ENCODE measurements around the gene SEMA3B. TPM values are rescaled to one million over a fixed set of nuclear protein-coding genes. Genes with fewer than 3 reads are reported as not detected.

The SEMA3B gene
- total RNA-seq, 1 experiment from 2014 or later, result 0.85 TPM

Small RNA genes within 50 kb of the gene (small RNA-seq; reads per million reads assigned to genes)
- 0 reads per million in 2 experiments for gene MIR5787

Other genes with a start within 250 kb of the SEMA3B start
- gene RBM5, start 180.2 kb upstream of the SEMA3B start, total RNA-seq (2014; rRNA removed; shearing (Covaris generic)), result 95.6 and 106 TPM in 2 replicates
- gene SEMA3F, start 113.8 kb upstream of the SEMA3B start, total RNA-seq (2014; rRNA removed; shearing (Covaris generic)), result 1.5 and 2.5 TPM in 2 replicates
- not detected in 2 replicates for gene GNAT1, start 77.5 kb upstream of the SEMA3B start, total RNA-seq (2014; rRNA removed; shearing (Covaris generic))
- gene SLC38A3, start 63.9 kb upstream of the SEMA3B start, total RNA-seq (2014; rRNA removed; shearing (Covaris generic)), result 0.13 and 0.42 TPM in 2 replicates
- 73.8 and 77.3 TPM in 2 replicates for gene GNAI2, start 32.9 kb upstream of the SEMA3B start, total RNA-seq (2014; rRNA removed; shearing (Covaris generic))
- not detected in 2 replicates for gene LSMEM2, start 9.9 kb downstream of the SEMA3B start, total RNA-seq (2014; rRNA removed; shearing (Covaris generic))
- gene IFRD2, start 23.3 kb downstream of the SEMA3B start, total RNA-seq (2014; rRNA removed; shearing (Covaris generic)), result 80.5 and 80.7 TPM in 2 replicates
- gene HYAL3, start 30.3 kb downstream of the SEMA3B start, total RNA-seq (2014; rRNA removed; shearing (Covaris generic)), result 4.1 and 5.7 TPM in 2 replicates
- 4.2 and 4.6 TPM in 2 replicates for gene NAA80, start 30.3 kb downstream of the SEMA3B start, total RNA-seq (2014; rRNA removed; shearing (Covaris generic))
- 0.24 and 1.1 TPM in 2 replicates for gene HYAL1, start 34.4 kb downstream of the SEMA3B start, total RNA-seq (2014; rRNA removed; shearing (Covaris generic))
- 78.5 and 86.4 TPM in 2 replicates for gene HYAL2, start 53.6 kb downstream of the SEMA3B start, total RNA-seq (2014; rRNA removed; shearing (Covaris generic))
- 32.4 and 34.4 TPM in 2 replicates for gene TUSC2, start 59.1 kb downstream of the SEMA3B start, total RNA-seq (2014; rRNA removed; shearing (Covaris generic))
- gene RASSF1, start 71.7 kb downstream of the SEMA3B start, total RNA-seq (2014; rRNA removed; shearing (Covaris generic)), result 8.3 and 9.3 TPM in 2 replicates
- gene ZMYND10, start 76.6 kb downstream of the SEMA3B start, total RNA-seq (2014; rRNA removed; shearing (Covaris generic)), result 0.61 TPM in 1 of 2 replicates, not detected in the other
- gene NPRL2, start 81.6 kb downstream of the SEMA3B start, total RNA-seq (2014; rRNA removed; shearing (Covaris generic)), result 21.9 and 24.3 TPM in 2 replicates
- 31.6 and 42.1 TPM in 2 replicates for gene CYB561D2, start 81.7 kb downstream of the SEMA3B start, total RNA-seq (2014; rRNA removed; shearing (Covaris generic))
- gene TMEM115, start 90.4 kb downstream of the SEMA3B start, total RNA-seq (2014; rRNA removed; shearing (Covaris generic)), result 40.8 and 45.5 TPM in 2 replicates
- gene CACNA2D2, start 234.5 kb downstream of the SEMA3B start, total RNA-seq (2014; rRNA removed; shearing (Covaris generic)), result 0.21 and 0.80 TPM in 2 replicates

Measured in SK-MEL-5 (cell line).